ENCODE measurements around the gene COX17.

Gene COX17

DNA sequence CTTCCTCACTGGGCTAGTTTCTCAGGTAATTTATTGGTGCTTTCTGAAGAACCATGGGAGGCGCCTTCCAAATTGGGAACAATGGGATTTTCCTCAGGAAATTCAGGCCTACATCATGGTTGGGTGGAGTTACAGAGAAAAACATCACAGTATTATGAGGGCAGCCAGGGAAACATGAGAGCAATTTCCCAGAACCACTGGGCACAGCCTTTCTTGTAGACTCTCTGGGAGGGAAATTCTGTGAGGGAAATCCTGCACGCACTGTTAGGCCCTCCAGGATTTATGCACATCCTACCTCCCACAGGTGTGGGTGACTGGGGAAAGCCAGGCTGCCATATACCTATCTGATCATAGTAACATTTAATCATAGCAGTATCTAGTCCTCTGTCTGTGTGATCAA lies 30.0 kb downstream of the COX17 start:
- in situ Hi-C loops (cut with HindIII; ENCODE audit: low sequenced_read_pairs) = no loop called here

DNA sequence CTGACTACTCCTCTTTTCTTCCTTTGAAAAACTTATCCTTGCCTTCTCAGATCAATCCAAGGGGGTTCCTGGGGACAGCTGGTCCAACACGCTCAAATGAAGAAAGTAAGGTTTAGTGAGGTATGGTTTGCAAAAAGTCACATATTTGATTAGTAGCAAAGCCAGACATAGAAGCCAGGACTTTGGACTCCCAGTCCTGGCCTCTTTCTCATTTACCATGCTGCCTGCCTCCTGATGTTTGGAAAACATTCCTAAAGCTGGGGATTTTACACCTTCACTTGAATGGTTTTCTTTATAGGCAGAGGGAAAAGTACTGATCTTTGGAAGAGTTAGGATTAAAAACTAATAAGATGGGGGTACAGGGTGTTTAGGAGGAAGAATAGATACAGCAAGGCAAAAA lies 31.4 kb downstream of the COX17 start:
- in situ Hi-C loops (cut with HindIII; ENCODE audit: low sequenced_read_pairs) = no loop called here

DNA sequence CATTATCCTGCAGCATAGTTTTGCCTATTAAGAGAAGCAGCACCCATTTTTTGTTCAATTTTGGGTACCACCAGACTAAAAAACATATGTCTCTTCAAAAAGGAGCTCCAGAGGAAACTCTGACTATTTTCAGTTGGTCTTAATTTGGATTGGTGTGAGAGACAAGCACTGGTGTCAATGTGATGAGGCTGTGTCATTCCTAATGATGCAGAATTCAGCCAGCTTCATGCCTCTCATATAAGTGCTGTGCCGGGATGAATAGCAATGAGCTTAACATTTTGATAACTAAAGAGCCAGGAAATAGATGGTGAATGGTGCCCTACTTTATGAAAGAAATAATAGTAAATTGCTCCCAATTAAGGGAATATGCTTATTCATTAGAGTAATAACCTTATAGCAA lies 32.7 kb downstream of the COX17 start:
- in situ Hi-C loops (cut with HindIII; ENCODE audit: low sequenced_read_pairs) = no loop called here

DNA sequence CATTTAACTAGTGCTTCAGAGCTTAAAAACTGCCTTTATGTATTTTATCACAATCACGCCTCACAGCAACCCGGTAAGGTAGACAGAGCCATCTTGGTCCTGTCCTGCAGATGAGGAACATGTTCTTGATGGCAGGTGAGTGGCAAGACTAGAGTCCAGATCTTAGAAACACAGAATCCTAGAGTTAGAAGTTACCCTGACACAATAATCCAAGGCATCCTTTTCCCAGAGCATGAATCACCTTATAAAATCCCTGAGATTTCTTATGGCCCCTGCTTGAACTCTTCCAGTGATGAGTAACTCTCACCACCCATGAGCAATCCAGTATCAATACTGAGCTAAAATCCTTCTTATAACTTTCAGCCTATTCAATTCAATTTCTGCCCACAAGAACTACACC lies 33.7 kb downstream of the COX17 start:
- in situ Hi-C loops (cut with HindIII; ENCODE audit: low sequenced_read_pairs) = no loop called here

DNA sequence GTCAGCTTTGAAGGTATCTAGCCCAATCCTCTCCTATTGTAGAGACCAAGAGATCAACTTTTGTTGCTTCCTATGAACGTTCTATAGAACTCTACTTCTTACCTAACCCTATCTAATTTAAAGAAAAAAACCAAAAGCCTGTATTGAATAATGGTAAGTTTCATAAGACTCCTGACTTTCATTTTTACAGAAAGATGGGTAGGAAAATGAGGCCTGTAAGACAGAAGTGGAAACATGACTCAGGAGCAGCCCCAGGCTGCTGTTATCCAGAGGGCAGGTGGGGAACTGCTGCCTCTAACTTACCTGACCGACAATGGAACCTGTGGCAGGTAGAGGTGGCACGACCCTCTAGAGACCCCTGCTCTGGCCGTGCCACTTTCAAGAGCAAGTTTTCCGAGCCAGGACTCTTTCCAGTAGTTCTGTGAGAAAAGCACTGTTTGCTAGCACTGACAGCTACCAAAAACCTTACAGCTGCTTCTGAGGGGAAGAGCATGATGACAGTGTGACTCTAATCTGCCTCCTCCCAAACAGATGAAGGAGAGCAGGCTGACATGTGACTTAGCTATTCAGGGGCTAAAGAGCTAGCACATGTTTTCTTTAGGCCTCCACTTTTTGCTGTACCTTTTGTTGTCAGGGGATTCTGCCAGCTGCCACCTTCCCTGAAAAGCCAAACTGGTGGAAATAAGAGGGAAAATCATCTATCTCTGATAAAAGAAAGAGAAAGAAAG lies 34.3 kb downstream of the COX17 start:
- in situ Hi-C loops (cut with HindIII; ENCODE audit: low sequenced_read_pairs) = no loop called here

DNA sequence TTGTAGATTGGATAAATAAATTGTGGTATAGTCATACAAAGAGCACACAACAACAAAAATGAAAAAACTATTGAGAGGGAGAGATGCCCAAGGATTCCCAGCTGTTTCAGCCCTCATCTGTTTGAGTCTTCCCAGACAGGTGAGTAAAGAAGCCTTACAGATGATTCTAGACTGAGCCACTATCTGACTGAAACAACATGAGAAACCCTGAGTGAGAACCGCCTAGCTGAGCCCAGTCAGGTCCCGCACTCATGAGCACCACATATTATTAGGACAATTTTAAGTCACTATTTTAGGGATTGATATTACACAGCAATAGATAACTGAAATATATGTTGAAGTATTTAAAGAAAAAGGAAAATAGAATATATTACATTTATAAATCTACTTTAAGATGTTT lies 35.8 kb downstream of the COX17 start:
- in situ Hi-C loops (cut with HindIII; ENCODE audit: low sequenced_read_pairs) = no loop called here

DNA sequence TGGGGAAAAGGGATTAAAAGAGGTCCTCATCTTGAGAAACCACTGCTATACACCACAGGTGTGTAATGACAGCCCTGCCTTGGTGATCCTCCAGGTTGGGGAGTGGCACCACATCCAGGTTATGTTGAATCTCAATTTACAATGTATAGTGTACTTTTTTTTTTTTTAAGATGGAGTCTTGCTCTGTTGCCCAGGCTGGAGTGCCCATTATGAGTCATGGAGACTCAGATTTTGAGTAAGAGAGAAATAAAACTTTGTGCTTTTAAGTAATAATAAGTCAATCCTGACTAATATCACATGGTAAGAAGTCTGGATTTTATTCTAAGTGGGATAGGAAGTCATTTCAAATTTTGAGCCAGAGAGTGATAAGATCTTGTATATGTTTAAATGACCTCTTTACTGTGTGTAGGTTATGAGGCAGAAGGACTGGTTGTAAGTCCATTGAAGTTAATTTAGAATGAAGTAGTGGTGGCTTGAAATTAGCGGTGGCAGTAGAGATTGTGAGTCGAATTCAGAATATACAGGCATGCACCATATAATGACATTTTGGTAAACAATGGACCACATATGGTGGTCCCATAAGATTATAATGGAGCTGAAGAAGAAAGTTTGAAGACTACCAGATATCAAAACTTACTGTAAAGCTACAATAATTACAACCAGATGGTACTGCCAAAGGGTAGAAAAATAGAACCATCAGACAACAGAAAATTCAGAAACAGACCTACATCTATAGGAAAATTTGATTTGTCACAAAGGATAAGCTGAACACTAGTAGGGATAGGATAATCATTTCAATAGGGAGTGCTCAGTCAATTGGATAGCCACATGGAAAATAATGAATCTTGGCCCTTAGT lies 37.5 kb downstream of the COX17 start:
- in situ Hi-C loops (cut with HindIII; ENCODE audit: low sequenced_read_pairs) = no loop called here

DNA sequence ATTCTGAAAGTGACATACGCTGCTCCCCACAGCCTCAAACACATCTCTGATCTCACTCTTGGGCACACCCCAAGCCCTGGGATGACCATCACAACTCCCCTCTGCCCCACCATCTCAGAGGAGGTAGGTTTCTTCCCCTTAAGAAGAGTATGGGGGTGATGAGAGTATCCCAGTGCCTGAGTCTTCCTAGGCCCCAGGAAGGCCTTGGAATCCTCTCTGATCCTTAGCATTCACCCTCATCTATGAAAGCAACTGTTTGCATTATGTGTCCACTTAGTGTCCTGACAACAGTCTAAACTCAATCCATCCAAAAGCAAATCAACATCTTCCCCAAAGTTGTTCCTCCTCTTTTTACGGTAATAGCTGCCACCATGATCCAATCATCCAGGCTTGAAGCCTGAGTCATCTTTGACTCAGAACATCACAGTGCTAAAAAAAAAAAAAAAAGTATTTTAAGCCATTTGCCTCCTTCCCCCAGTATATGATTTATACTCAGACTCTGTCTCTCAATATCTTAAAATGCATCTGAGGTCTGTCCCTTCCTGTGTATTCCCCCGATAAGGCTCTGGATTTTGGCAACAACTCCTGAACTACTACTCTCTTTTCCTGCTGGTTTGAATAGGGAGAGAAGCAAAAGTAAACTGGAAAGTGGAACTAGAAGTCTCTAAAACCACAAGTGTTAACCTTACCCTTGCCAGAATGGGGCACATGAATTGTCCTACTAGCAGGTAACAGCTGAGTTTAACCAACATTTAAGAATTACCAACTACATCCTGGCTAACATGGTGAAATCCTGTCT lies 39.3 kb downstream of the COX17 start:
- in situ Hi-C loops (cut with HindIII; ENCODE audit: low sequenced_read_pairs) = no loop called here

DNA sequence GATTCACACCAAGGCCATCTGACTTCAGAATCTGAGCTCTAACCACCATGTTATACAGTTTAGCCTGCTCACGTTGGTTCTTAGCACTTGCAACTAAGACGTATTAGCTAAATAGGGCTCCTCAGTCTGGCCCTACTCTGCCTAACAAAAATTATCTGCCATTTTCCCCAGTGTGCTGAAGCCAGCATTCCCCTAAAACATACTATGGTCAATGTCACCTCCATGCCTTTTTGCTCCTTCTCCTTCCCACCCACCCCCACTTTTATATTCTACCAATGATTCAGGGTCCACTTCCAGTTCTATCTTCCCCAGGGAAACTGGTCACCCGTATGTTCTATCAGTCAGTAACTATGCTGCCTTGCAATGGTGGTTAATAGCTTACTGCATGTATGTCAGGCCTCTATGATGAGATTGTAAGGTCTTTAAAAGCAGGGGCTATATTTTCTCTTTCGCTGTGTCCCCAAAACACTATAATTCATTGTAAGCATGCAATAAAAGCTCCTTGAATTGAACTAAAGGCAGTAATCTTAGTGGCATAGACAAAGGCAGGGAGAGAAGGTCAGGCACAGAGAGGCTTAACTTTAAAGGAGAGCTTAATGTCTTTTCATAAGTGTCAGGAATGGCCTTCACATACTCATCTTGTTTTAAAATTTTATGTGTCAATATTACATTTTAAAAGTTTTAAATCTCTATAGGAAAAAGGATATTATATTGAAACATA lies 40.2 kb downstream of the COX17 start:
- in situ Hi-C loops (cut with HindIII; ENCODE audit: low sequenced_read_pairs) = no loop called here

DNA sequence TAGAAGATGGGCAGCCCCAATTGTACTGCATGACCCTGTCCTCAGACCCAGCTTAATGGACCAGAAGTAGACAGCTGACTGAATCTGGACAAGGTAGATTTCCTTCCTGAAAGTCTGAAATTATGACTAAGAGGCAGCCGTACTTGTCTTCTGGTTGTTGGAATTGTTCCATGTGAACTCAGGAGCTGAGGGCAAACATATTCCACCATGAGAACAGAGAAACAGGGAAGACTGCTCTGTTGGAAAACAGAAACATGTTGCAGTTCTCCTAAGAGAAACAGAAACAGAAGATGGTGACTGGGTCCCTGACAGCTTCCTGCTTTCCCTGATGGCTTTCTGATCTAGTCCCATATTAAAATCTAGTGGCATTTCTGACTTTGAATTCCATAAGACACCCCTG lies 41.0 kb downstream of the COX17 start:
- in situ Hi-C loops (cut with HindIII; ENCODE audit: low sequenced_read_pairs) = no loop called here

DNA sequence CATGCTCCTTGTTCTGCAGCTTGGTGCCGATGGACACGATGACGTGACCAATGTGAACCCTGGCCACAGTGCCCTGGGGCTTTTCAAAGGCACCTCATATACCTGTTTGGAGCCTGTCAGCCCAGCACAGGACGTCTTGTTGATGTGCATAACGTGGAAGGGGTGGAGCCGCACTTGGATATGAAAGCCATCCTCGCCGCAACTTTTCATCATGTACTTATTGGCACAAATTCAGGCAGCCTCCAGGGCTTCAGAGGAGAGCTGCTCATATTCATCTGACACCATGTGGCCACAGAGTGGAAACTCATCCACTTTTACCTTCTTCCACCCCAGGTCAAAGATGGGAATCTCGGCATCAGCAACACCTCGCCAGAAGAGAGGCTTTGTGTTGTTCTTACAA lies 41.5 kb downstream of the COX17 start:
- in situ Hi-C loops (cut with HindIII; ENCODE audit: low sequenced_read_pairs) = no loop called here

DNA sequence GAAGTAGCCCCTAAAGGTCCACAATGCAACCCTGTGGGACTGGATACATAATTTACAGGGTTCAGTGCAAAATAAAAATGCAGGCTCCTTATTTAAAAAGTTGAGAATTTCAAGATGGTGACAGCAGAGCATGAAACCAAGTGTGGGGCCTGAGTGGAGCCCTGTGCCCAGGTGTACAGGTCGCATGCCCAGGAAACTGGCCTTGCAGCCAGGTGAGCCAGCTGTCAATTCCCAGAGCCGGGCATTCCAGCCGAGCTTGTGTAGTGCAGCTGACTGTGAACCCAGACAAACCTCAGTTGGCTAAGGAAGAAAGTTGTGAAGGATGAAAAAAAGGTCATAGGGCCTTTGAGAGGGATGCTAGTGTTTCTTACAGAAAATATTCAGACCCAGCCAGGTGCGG lies 44.4 kb downstream of the COX17 start:
- in situ Hi-C loops (cut with HindIII; ENCODE audit: low sequenced_read_pairs) = no loop called here

DNA sequence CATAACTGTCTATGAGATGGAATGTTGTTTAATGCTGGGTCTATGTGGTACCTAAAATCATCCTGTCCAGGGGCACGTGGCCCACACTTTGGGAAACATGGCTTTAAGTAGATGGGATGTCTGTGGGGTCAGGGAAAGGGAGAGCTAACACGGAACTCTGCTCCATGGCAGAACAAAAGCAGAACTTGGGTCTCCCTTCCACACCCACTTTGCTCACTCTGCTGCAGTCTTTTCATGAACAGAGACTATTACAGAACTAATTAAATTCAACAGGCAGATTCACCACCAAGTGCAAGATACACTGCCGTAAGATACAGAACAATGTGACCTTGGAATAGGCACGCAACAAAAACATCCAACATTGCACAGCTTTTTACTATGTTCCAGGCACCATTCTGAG lies 45.0 kb downstream of the COX17 start:
- in situ Hi-C loops (cut with HindIII; ENCODE audit: low sequenced_read_pairs) = no loop called here

DNA sequence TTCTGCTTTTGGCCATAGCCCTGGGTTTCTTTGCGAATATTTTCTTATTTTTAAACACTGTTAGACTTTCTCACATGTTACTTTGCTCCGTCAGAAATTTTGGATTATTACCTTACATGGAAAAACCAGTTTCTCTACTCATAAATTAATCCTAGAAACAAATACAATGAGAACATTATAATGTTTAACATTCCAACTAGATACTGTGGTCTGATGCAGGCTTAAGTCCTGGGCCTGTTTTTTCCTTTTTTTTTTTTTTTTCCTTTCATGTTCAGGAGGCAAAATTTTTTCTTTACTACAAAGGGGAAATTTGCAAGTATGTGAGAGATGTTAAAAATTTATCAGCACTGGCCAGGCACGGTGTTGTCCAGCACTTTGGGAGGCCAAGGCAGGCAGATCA lies 45.7 kb downstream of the COX17 start:
- in situ Hi-C loops (cut with HindIII; ENCODE audit: low sequenced_read_pairs) = no loop called here

DNA sequence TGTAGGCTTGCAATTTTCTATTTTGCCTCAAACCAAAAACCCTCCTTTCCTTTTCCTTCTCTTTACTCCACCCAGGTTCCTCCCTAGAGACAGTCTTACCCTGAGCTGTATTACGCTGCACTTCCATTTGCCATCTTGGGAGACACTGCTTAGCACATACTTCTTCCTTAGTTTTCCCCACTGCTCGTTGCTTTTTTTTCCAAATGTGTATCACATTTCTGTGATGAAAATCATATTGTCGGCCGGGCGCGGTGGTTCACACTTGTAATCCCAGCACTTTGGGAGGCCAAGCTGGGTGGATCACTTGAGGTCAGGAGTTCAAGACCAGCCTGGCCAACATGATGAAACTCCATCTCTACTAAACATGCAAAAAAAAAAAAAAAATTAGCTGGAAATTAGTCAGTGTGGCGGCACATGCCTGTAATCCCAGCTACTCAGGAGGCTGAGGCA lies 46.3 kb downstream of the COX17 start:
- in situ Hi-C loops (cut with HindIII; ENCODE audit: low sequenced_read_pairs) = no loop called here

DNA sequence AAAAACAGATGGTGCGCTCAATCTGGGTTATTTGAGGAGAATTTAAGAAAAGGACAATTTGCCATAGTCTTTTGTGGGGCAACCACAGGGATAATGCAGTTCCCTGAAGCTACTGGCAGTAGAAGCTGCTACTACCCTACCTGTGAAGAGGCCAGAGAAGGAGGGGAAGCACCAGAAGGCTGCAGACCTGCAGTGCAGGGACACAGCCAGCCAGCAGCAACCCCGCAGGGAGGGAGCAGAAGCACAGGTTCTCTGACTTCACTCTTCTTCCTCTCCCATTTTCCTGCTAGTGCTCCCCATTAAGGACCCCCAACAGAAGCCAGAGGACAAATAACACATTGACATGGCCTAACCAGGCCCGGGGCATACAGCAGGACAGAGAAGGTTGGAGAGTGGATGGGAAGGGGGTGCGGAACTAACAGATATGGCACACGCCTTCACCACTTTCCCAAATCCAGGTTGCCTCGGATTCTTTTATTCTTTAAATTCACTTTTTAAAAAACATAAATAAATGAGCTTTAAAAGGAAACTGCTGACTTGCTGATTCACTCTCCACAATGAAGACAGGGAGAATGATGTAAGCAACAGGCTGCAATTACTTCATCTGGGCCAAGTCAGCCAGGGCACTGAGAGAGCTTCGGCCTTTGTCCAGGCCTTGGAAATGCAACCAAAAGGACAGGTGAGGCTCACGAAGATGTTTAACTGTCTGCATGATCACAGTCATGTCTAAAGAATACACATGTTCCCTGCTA lies 46.9 kb downstream of the COX17 start:
- in situ Hi-C loops (cut with HindIII; ENCODE audit: low sequenced_read_pairs) = no loop called here

DNA sequence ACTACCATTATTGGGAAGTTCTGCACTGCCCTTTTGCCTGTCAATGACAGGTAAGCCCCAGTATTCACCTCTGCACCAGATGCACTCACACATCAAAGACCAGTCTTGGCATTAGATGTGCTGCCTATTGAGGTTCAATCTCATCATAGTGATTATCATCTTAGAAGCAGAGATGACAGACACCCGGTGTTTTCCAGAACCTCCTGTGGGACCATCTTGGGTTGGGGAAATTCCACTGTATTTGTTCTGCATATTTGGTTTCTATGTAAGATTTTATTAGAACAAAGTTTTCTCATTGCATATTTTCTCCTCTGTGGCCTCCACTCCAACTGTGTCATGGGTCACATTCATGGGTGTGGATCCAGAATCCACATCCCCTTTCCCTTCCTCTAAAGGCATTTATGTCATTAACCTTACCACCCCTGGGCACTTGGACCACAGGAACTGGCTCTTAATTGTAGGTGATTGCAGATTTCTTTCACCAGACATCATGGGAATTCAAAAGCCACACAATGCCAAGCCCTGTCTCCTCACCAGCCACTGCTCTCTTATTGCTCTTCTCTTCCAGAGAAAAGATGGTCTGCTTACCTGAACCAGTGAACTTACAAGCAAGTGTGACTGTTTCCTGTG lies 48.3 kb downstream of the COX17 start:
- in situ Hi-C loops (cut with HindIII; ENCODE audit: low sequenced_read_pairs) = no loop called here

DNA sequence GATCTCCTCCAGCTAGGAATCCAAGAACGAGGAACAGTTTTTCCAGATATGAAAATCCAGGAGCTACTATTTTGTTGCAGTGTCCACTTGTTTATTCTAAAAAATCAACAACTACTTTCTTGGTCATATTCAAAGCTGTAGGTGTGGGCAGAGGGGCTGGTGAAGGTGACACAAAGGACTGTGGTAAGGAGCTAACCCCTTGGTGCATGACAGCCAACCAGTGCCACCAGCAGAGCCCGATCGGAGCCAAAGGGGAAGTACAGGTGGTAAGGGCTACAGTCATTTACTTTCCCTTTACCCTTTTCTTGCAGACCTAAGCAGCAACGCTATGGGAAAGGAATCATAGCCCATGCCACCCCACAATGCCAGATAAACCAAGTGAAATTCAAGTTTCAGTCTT lies 48.8 kb downstream of the COX17 start:
- in situ Hi-C loops (cut with HindIII; ENCODE audit: low sequenced_read_pairs) = no loop called here

DNA sequence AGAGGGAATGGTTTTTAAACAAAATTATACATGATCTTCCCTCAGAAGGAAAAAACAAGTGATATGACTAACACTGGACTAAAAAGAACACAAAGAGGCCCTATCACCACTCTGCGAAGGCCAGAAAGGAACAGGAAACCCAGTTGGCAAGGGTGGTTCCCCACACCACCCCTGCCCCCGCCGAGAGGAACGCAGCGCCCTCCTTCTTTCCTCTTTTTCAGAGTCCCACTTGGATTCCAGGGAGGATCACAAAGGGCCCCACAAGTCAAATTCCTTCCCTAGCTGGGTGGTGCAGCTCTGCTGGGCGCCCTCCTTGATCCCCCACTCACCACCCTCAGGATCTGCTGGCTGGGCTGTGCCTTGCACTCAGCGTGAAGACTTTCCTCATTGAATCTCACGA lies 49.7 kb downstream of the COX17 start:
- in situ Hi-C loops (cut with HindIII; ENCODE audit: low sequenced_read_pairs) = no loop called here

DNA sequence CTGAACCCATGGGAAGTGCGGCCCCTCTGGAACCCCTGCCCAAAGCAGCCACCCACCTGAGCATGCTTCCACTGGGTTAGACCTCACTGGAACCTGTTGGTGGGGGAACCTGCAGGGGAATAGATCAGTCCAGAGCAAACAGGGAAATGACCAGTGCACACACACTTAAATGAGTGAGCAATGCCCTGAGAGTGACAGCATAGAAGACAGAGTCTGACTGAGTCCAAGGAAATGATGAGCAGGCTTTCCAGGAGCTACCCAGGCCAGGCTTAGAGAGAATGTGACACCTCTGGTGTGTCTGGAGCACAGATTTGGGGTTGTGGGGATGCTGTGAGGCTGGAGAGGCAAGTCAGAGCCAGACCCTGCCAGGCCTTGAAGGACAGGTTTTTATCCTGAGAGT lies 51.0 kb downstream of the COX17 start:
- in situ Hi-C loops (cut with HindIII; ENCODE audit: low sequenced_read_pairs) = no loop called here
